GM19043 (cell line): ENCODE measurements around the gene CCDC73.
"Not testable (repeated sequence)": the region's sequence is repeated elsewhere in the genome, so short reads cannot be mapped to it uniquely, and the experiment has no call there.

Experiments used
- ATAC-seq: cut with Tn5 transposase; IDR thresholded peaks from one replicate; pipeline ENCODE4 v1.9.1; 2021; ENCODE audit warnings: low read depth; ENCODE audit not compliant: unreplicated experiment

CCDC73 gene

DNA sequence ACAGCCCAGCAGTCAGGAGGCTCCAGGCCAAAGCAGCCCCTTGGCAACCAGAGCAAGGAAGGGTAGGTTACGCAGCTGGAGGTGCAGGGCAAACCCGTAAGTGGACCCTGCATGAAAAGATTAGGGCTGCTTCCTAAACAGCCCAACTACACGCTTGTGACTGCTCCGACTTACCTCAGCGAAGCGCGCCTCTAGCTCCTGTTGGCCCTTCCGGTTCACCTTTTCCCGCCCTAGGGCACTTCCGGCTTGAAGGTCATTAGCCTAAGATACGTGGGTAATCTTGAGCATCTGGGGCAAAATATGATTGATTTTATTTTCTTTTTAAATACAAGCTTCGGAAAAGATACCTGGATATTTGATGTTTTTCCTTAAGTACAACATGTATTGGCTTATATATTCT is at the start of gene CCDC73:
CCDC73 (minus strand) TSS at position 224 of the 400 bp plus-strand sequence. CDS start 34,419 bp downstream, outside the sequence.
- no peak for ATAC-seq

DNA sequence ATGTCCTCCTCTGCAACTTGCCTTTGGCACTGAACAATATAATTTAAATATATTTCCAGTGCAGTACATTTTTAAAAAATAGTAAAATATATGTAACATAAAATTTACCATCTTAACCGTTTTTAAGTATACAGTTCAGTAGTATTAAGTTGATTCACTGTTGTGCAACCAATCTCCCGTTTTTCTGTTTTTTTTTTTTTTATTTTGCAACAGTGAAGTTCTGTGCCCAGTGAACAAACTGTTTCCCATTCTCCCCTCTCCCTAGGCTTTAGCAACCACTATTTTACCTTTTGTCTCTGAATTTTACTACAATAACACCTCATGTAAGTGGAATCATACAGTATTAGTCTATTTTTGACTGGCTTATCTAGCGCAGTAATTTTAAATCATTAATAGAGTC is 49.1 kb upstream of the CCDC73 start:
- ATAC-seq = no peak

DNA sequence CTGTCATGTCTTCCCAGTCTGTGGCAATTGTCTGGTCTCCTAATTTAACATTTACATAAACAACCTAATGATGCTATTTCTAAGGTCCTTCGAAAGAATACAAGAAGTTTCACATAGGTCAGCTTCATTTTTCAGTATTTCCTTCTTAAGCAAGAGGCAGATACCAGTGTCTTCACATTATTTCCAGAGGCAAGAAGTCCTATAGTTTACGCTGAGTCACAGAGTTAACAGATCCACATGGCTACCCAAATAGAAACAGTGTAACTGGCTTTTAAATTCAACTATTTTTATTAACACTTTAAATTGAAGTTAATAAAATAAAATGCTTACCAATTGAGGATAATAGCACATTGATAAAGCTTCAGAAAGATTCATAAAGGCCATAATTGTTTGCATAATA is 46.1 kb upstream of the CCDC73 start:
- no peak for ATAC-seq

DNA sequence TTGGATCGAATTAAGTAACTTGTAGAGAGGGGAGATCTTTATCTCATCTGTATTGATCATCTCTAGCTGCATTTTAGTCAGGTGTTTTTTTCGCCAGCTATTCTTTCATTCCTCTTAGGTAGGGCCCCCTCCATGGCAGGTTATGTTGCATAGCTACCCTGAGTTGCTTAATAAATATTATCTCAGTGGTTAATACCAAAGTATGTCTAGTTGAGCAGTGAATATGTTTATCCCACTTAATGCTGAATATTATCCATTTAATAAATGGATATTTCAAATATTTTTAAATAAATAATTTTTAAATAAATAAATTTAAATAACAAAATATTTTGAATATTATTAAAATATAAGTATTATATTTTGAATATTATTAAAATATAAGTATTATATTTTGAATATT is 44.8 kb upstream of the CCDC73 start:
- no peak for ATAC-seq

DNA sequence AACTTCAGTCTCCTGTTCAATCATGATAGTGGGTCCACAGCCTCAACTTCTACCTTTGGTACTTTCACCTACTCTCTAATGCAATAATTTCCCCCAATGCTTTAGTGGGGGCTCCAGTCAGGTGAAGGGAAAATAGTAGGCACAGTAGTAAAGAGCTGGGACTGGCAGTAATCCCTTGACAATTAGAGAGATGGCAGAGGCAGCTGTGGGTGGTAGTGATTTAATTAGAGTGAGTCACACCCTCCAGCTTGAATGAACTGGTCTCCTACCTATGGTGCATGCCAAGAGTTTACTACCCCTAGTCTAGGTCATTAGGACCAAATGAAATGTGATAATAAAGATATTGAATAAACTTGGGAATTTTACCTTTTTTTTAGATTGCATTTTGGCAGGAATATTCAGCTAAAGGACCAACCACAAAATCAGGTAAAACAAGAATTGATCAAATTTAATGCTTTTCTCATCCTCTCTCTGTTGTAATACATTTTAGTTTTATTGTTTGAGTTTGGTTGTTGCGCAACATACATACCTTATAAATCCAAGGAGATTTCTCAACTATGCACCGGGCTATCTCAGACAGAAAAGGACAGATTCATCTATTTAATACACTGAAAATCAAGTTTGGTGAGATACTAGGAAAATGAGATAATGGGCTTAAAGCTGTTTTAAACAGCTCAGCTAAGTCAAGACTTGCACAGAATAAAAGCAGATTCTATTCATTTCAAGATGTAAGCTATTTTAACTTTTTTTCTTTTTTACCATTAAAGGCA is 44.2 kb upstream of the CCDC73 start:
- ATAC-seq = no peak

DNA sequence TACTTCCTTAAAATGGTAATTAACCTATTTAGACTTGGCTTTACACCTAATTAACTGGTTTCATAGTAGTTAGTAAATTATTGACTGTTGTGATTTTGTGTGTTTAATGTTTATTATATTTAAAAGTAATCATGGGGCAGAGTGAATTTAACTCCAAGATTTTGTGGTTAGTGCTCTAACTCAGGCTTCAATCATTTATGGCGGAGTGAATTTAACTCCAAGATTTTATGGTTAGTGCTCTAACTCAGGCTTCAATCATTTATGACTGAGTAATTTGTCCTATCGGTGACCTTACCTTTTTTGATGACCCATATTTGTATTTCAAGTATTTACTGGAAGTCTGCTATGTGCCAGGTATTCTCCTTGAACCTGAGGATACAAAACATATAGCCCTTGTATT is 42.5 kb upstream of the CCDC73 start:
- ATAC-seq = no peak

DNA sequence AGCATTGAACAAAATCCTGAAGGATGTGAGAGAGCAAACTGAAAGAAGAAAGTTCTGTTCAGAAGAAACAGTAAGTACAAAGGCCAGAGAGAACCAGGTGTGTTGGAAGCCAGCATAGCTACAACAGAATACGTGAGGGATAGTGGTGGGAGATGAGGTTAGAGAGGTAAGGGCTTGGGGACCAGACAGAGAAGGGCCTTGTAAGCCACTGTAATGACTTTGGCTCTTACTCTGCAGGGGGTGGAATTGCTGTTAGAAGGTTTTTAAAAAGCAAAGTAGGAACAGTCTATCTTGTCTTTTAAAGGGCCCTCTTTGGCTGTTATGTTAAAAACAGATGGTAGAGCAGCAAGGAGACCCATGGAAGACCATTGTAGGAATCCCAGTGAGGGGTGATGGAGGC is 39.5 kb upstream of the CCDC73 start:
- no peak for ATAC-seq

DNA sequence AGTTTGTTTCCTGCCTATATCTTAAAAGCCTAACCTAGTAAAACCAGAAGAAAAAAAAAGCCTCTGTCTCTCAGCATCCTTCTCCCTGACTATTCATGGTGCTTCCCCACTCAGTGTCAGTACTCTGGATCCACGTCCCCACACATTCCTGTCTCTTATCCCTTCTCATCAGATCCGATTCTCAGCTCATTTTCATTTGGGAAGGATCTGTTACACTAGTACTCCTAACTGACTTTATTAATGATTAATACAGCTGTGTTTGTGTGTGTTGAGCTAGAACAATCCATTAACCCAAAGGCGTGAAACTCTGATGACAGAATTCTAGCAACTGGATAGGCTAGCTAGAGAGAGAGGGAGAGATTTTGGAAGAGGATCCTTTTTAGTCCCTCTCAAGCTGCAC is 36.8 kb upstream of the CCDC73 start:
- ATAC-seq = no peak

DNA sequence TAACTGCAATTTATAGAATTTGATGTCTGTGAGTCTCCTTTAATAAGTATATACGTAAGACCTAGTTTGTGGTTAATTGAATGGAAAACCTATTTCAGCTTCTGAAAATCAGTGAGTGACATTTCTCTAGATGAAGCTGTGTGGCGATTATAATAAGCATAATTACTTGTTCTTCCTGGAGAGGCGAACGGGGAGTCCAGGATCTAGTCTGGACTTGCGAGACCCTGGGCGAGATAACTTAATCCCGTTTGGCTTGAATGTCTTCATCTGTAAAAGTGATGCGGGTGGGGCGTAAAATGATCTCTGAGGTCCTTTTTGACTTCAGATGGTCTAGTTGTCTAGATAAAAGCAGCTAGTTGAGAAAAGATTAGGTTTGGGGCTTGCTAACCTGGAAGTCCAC is 36.3 kb upstream of the CCDC73 start:
- no peak for ATAC-seq

DNA sequence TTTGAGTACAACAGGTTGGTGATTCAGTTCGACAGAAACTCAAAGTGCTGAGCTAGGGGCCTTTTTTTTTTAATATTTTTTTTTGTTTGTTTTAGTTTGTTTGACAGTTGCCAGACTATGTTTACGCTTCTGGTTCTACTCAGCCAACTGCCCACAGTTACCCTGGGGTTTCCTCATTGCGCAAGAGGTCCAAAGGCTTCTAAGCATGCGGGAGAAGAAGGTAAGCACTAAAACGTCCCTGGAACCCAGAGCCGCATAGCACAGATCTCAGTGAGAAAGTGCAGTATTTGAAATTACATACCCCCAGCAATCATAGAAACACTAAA is 35.9 kb upstream of the CCDC73 start:
- ATAC-seq = peak; percentile 10

DNA sequence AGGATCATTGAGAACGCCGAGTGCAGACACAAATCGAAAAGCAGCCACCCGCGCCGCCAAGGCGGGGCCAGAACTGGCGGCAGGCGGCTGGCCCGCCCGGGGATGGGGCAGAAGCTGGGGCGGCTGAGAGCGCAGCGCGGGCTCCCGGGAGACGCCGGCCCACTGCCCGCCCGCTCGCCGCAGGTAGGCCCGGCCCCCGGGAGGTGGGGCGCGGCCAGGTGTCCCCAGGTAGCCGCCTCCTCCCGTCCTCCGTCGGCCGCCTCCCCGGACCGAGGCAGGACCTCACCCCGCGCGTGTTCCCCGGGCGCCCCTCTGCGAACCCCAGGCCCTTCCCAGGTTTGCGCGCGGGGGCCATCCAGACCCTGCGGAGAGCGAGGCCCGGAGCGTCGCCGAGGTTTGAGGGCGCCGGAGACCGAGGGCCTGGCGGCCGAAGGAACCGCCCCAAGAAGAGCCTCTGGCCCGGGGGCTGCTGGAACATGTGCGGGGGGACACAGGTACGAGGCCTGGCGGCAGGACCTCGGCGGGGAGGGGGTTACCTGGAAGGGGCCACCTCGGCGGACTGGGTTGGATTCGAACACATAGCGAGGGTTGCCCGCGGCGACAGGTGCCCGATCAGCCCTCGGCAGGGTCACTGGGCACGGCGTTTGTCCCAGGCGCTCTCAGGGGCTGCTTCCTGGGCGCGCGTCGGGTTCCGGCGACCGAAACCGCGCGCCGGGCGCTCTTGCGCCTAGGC is 35.4 kb upstream of the CCDC73 start, which contains the start of gene PRRG4:
PRRG4 (plus strand) TSS at position 248 of the 733 bp plus-strand sequence. CDS start 603 bp downstream, outside the sequence.
- ATAC-seq = peak; percentile 72

DNA sequence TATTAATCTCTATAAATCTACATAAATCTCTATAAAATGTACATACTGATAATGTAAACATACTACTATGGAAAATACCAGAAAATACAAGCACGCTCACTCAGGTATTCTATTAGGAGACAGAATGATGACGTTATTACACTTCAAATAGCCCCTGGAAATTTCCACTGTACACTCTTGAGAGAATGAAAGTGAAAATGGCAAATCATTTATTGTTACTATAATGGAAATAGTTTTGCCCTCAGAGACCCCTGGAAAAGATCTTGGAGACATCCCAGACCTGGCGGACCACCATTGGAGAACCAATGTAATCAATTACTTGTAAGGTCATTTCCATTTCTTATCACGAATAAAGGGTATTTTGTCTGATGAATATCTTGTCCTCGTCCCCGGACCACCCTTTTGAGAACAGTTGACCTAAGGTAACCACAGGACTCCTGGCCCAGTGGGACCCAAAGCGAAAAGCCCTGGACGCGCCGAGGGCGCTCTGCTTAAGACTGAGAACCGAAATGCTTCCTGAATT is 34.8 kb upstream of the CCDC73 start:
- peak; percentile 50 for ATAC-seq

DNA sequence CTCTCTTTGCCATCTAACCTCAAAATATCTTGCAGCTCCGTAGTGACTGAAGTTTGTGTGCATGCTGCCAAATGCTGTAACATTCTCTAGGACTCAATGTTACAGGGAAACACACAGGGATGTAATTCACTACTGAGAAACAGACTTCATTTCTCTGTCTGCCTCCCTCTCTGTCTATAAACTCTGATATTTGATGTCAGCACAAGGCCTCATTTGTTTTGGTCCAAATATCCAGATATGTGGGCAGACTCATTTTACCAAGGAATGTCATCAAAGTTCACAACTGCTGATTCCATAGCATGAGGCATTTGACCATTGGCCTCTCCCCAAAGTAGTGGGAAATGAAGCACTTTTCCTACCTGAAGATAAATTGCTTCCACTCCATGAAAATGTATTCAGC is 32.8 kb upstream of the CCDC73 start:
- no peak for ATAC-seq

DNA sequence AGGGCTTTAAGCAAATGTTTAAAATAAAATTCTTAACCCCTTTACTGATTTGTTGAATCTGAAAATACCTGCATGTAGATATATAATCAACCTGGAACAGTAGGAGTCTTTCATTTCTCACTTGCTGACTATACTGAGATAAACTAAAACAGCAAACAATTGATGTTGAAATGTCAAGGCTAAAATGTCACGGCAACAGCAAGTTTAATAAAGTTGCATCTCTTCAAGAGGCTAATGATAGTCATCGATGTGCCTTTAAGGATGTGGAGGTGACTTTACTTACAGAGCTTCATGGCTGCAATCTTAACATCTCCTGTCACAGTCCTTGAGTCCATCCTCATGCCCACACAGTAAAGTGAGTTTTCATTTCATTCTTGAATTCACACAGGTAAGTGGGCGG is 31.7 kb upstream of the CCDC73 start:
- no peak for ATAC-seq

DNA sequence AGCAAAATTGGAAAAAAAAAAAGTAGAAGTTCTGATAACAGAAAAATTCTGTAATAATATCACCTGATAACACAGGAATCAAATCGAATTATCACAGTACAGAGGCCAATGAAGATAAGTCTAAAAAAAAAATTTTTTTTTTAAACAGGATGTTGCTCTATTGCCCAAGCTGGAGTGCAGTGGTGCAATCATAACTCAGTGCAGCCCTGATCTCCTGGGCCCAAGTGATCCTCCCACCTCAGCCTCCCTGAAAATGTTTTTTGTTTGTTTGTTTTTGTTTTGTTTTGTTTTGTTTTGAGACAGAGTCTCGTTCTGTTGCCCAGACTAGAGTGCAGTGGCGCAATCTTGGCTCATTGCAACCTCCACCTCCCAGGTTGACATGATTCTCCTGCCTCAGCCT is 29.2 kb upstream of the CCDC73 start:
- not testable (repeated sequence) for ATAC-seq

DNA sequence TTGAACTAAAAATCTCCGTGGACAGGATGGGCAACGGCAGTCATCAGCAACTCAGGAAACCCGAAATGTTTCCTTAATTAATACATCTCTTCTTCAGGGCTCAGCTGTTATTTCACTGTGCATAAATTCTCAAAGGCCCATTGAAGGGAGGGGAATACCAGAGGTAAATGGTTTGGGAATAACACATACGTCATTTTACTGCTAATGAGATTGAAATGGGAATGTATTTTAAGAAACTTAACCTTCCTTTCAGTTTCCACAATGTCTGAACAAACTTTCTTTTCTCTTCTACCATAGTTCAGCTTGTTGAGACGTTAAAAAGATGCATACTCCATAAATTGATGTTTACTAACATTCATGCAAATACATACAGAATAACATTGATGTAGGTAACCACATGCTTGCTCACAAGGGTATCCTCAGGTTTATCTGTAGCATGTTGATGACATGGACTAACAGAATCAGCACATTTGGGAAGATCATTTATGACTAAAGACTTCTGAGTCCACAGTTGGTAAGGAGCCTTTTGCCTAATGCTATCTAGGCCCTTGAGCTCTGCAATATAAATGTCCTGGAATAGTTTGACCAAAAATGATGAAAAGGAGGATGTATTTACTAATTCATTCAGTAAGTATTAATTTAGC is 27.6 kb upstream of the CCDC73 start:
- no peak for ATAC-seq

DNA sequence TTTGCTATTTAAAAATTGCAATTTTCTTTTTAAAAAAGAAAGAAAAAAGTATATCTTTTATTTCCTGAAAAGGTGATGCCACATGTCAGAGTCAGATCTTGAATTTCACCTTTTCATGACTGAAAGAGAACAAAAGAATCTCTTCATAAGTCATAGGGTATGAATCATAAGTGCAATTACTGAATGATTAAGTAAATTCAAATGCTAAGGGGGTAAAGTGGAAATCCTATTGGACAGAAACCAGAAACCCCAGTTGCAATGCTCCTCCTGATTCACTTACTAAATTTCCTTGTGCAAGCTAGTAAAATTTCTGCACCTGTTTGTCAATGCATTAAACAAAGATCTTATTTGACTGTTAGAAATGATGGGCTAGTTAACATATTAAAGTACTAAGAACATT is 27.1 kb upstream of the CCDC73 start:
- no peak for ATAC-seq

DNA sequence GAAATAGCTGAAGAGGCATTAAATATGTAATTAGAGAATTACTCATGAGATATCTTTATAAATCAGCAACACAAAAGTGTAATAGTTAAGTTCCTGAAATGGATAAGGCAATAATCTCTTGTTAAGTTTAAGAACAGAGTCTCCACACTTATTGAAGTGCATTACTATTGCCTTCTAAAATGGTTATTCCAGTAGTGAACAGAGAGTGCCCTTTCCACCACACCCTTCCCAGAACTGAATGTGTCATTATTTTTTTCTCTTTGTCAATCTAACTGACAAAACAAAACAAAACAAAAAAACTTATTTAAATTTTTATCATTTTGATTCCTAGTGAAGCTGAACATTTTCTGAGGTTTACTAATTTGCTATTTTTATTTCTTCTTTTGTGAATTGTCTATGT is 26.0 kb upstream of the CCDC73 start:
- no peak for ATAC-seq

DNA sequence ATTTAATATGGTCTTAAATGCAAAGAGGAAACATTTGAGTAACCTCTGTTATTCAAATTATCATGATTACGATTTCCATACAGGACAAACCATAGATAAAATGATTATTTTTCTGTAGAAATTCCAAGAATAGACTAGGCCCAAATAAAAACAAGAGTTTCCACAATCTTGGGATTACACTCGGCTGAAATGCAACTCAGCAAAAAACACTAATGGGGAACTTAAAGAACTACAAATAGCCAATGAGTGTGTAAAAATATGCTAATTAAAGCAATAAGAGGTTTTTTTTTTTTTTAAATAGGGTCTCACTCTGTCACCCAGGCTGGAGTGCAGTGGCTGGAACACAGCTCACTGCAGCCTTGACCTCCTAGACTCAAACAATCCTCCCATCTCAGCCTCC is 24.7 kb upstream of the CCDC73 start:
- ATAC-seq = no peak

DNA sequence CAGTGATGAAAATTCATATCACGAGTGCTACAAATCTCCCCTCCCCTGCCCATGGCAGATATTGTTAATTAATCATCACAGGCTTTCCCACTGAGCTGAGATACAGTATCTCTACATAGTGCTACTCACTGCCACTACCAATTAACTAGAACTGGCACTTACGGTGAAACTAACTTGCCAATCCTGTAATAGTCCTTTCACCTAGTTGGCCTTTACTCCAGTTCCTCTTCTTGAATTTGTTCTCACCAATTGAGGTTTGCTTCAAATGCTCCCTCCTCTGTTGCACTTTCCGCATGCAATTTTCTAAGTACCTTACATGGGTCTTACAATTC is 23.4 kb upstream of the CCDC73 start:
- no peak for ATAC-seq

DNA sequence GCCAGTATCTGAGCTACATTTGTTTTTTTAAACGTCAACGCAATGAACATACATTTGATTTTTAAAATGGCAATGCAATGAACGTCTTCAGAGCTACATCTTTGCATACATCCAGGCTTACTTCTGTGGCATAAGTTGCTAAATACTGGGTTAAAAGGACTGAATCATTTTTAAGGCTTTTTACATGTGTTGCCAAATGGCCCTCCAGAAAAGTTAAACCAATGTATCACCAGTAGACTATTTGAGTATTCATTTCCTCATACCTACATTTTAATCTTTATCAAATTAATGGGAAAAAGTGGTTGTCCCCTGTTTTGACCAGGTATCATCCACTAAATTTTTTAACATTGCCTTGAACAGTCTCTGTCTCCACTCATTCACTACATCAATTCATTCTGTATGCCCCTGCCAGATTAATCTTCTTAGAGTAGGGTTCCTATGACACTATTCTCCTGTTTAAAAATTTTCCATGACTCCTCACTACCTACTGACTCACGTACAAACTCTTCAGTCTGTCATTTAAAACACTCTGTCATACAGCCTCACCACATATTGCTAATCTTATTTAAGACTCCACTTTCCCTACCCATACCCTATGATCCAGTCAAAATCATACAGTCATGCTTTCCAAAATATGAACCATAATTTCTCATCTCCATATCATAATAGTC is 22.9 kb upstream of the CCDC73 start:
- no peak for ATAC-seq
